OCI-LY7 (cell line): ENCODE measurements around the gene MYZAP. TPM values are rescaled to one million over a fixed set of nuclear protein-coding genes. Genes with fewer than 3 reads are reported as not detected.

Source experiments
- BruUV-seq: library from RNA; stranded (reverse); fragments of 400-500 nt; replicated peaks from 2 replicates; lab custom pipeline; 2021; lab: Mats Ljungman, UMichigan
- CTCF ChIA-PET: fragments of 300-600 bp; sonication (Branson Sonifier 250); formaldehyde crosslinking; loops from one replicate; lab custom pipeline; 2022; ENCODE audit warnings: antibody characterized with exemption; ENCODE audit not compliant: unreplicated experiment; lab: Charles Lee
- POLR2A ChIA-PET: fragments of 300-600 bp; sonication (Branson Sonifier 250); formaldehyde crosslinking; loops from one replicate; lab custom pipeline; 2022; ENCODE audit warnings: antibody characterized with exemption; lab: Charles Lee
- DNase-seq: peaks from one replicate; pipeline ENCODE4 v3.0.0-alpha.2; 2015; ENCODE audit warnings: low spot score
- H2AFZ ChIP-seq: fragments of 200-600 bp; sonication (generic), shearing (Covaris generic); 2 replicates; pipeline ENCODE4 v1.6.1; 2014; ENCODE audit warnings: mild to moderate bottlenecking, antibody characterized with exemption, low read length, moderate library complexity
- H3K27ac ChIP-seq: fragments of 200-600 bp; sonication (generic); 2 replicates; pipeline ENCODE4 v1.5.1; 2014; ENCODE audit warnings: mixed run types, low read depth, mild to moderate bottlenecking, moderate library complexity, low read length, inconsistent platforms; ENCODE audit not compliant: poor library complexity, severe bottlenecking
- H3K36me3 ChIP-seq: fragments of 200-600 bp; sonication (generic); 2 replicates; pipeline ENCODE4 v1.6.1; 2014; ENCODE audit warnings: mild to moderate bottlenecking, antibody characterized with exemption, low read length, moderate library complexity, mixed read lengths; ENCODE audit not compliant: insufficient read depth
- H3K4me1 ChIP-seq: fragments of 200-600 bp; sonication (generic); 2 replicates; pipeline ENCODE4 v1.5.1; 2014; ENCODE audit warnings: mild to moderate bottlenecking, low read length; ENCODE audit not compliant: insufficient read depth, poor library complexity, severe bottlenecking
- H3K4me2 ChIP-seq: fragments of 200-600 bp; sonication (generic); 2 replicates; pipeline ENCODE4 v1.6.1; 2014; ENCODE audit warnings: mild to moderate bottlenecking, low read length
- H3K4me3 ChIP-seq: fragments of 200-600 bp; sonication (generic); 2 replicates; pipeline ENCODE4 v1.5.1; 2014; ENCODE audit warnings: mild to moderate bottlenecking, low read depth, low read length; ENCODE audit not compliant: poor library complexity, severe bottlenecking
- H3K79me2 ChIP-seq: fragments of 200-600 bp; sonication (generic); 2 replicates; pipeline ENCODE4 v1.6.1; 2016; ENCODE audit warnings: low read depth, mild to moderate bottlenecking, low read length, moderate library complexity, mixed read lengths; ENCODE audit not compliant: insufficient read depth
- H3K9me2 ChIP-seq: fragments of 200-600 bp; sonication (generic); 2 replicates; pipeline ENCODE4 v1.6.1; 2016; ENCODE audit warnings: mild to moderate bottlenecking, low read length, mixed read lengths; ENCODE audit not compliant: insufficient read depth
- H3K9me3 ChIP-seq: fragments of 200-600 bp; sonication (generic); 2 replicates; pipeline ENCODE4 v1.6.1; 2014; ENCODE audit warnings: mild to moderate bottlenecking, mixed run types, low read length, mixed read lengths
- H4K20me1 ChIP-seq: fragments of 200-600 bp; sonication (generic); 2 replicates; pipeline ENCODE4 v1.6.1; 2014; ENCODE audit warnings: mild to moderate bottlenecking, antibody characterized with exemption, low read length, moderate library complexity, mixed read lengths; ENCODE audit not compliant: insufficient read depth
- CTCF ChIP-seq: fragments of 200-600 bp; sonication (generic); conservative IDR thresholded peaks from 2 replicates; pipeline ENCODE4 v1.5.1; 2014; ENCODE audit warnings: mild to moderate bottlenecking, antibody characterized with exemption, low read length, moderate library complexity, mixed read lengths
- EZH2phosphoT487 ChIP-seq: fragments of 200-600 bp; sonication (generic); IDR thresholded peaks from 2 replicates; pipeline ENCODE4 v1.6.1; 2018; ENCODE audit warnings: low read depth, borderline replicate concordance, mild to moderate bottlenecking, mixed run types, antibody characterized with exemption, low read length, moderate library complexity, mixed read lengths
- intact Hi-C: fragments of 100-400 bp; cut with micrococcal nuclease; formaldehyde crosslinking; loops from one replicate; pipeline ENCODE4 v1.10.0; 2022; ENCODE audit not compliant: unreplicated experiment
- total RNA-seq, 2 experiments: library from RNA; depleted of rRNA in 1 of 2; stranded (reverse); fragments of >200 nt in 1 of 2; shearing (Covaris generic) in 1 of 2; gene quantifications; 2 replicates each; pipeline ENCODE4 v1.2.3, GENCODE V29; 2014 to 2022

MYZAP gene
- total RNA-seq, 2 experiments from 2014 or later, result not detected

- Histone ChIP-seq H3K4me2 (no peak overlapping the region), H3K4me1 (no peaks in the 10 kb centered on the region), H3K9me3 (no peaks in the 10 kb centered on the region), H2AFZ (no peak overlapping the region), H3K9me2 (no peaks in the 10 kb centered on the region), H4K20me1 (no peaks in the 10 kb centered on the region), H3K36me3 (no peaks in the 10 kb centered on the region), H3K4me3 (no peak overlapping the region), H3K79me2 (no peaks in the 10 kb centered on the region), H3K27ac (no peak overlapping the region)
- intact Hi-C loops, result no loop called here
- no peak for DNase-seq
- ChIA-PET CTCF (no interaction called here), POLR2A (no interaction called here)
- BruUV-seq, result no TSS peak
- TF ChIP-seq CTCF, result no peak
- no peak for TF ChIP-seq EZH2phosphoT487
Observed at GRCh38 chr15:57598346-57598745, 6.6 kb downstream of the MYZAP start.

DNA sequence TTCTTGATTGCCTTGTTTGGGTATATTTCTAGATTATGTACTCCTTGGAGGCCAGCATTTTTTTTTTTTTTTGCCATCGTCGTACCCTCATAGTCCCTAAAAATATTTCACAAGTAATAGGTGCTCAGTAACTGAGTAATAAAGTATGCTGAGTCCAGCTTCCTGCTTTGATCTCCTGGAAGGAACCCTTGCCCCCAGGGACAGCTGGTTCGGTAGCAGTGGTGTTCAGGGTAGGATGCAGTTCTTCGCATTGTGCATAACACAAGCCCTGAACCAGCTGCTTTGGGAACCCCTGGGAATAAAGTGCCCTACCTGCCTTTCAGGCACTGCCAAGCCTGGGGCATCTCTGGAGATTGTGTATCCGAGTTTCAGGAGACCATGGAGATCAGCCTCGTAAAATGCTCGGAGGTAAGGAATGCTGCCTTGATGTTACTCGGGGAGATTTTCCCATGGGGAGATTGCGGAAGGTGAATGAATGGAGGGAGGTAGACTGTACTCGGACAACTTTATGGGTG is 7.6 kb downstream of the MYZAP start:
- Histone ChIP-seq H4K20me1 (no peaks in the 10 kb centered on the region), H3K27ac (no peak overlapping the region), H2AFZ (no peak overlapping the region), H3K9me2 (no peaks in the 10 kb centered on the region), H3K36me3 (no peaks in the 10 kb centered on the region), H3K9me3 (no peaks in the 10 kb centered on the region), H3K4me1 (no peaks in the 10 kb centered on the region), H3K79me2 (no peaks in the 10 kb centered on the region), H3K4me2 (no peak overlapping the region), H3K4me3 (no peak overlapping the region)
- intact Hi-C loops, result no loop called here
- ChIA-PET POLR2A (interaction anchor here (0.6 to 0.7 kb wide), 2 partner anchors 248 to 1034 kb away, joined by 3 read pairs; no protein-coding TSS in a partner anchor), CTCF (no interaction called here)
- DNase-seq, result no peak
- no peak for TF ChIP-seq CTCF
- BruUV-seq, result no TSS peak

GRCh38 chr15:57600197-57600596 is 8.5 kb downstream of the MYZAP start:
- H2AFZ ChIP-seq, result no peak overlapping the region
- no peak for DNase-seq
- no peaks in the 10 kb centered on the region for H3K4me1 ChIP-seq
- CTCF ChIA-PET, result no interaction called here
- no peak overlapping the region for H3K4me3 ChIP-seq
- H3K9me2 ChIP-seq, result no peaks in the 10 kb centered on the region
- H4K20me1 ChIP-seq, result no peaks in the 10 kb centered on the region
- H3K27ac ChIP-seq, result no peak overlapping the region
- no peak overlapping the region for H3K4me2 ChIP-seq
- no peak for TF ChIP-seq CTCF
- TF ChIP-seq EZH2phosphoT487, result no peak
- POLR2A ChIA-PET, result no interaction called here
- H3K9me3 ChIP-seq, result no peaks in the 10 kb centered on the region
- no peaks in the 10 kb centered on the region for H3K79me2 ChIP-seq
- H3K36me3 ChIP-seq, result no peaks in the 10 kb centered on the region
- intact Hi-C loops, result no loop called here
- BruUV-seq, result no TSS peak
